ENCODE results near the gene PPP2R5C.

GRCh38 chr14:101861464-101861863 lies 100.0 kb downstream of the PPP2R5C start:
- TF ChIP-seq ARNTL (CRISPR knock-in tag; IDR thresholded peaks at IDR 0.05; ENCODE audit: borderline replicate concordance, low read depth) (no peak), GLIS3 (CRISPR knock-in tag; IDR thresholded peaks at IDR 0.05) (no peak), PATZ1 (CRISPR knock-in tag; IDR thresholded peaks at IDR 0.05; ENCODE audit: borderline replicate concordance) (no peak), ZNF70 (CRISPR knock-in tag; IDR thresholded peaks at IDR 0.05) (no peak), ZFP30 (CRISPR knock-in tag; IDR thresholded peaks at IDR 0.05) (no peak), POU6F1 (CRISPR knock-in tag; IDR thresholded peaks at IDR 0.05; ENCODE audit: borderline replicate concordance, low read depth) (no peak), SNAI2 (CRISPR knock-in tag; IDR thresholded peaks at IDR 0.05) (no peak), TSHZ2 (CRISPR knock-in tag; IDR thresholded peaks at IDR 0.05) (no peak), BACH2 (CRISPR knock-in tag; IDR thresholded peaks at IDR 0.05; ENCODE audit: borderline replicate concordance) (no peak), ZNF565 (CRISPR knock-in tag; conservative IDR thresholded peaks at IDR 0.05; ENCODE audit: low read depth) (no peak)

Measured in SK-N-SH treated with all-trans-retinoic acid at 6 μM for 48 hours (cell line).